Measurements from ENCODE around the gene IL3RA.

IL3RA gene

GRCh38 chrX:1397001-1397400 lies 60.4 kb downstream of the IL3RA start:
- DNase-seq (ENCODE audit: low read depth), result no peak
- no peak for TF ChIP-seq CTCF (conservative IDR thresholded peaks at IDR 0.05; ENCODE audit: low read length)
- no peak overlapping the region for H3K4me3 ChIP-seq (ENCODE audit: low read length)

GRCh38 chrX:1397441-1398270 lies 61.1 kb downstream of the IL3RA start:
- no peak for TF ChIP-seq CTCF (conservative IDR thresholded peaks at IDR 0.05; ENCODE audit: low read length)
- no peak for DNase-seq (ENCODE audit: low read depth)
- no peak overlapping the region for H3K4me3 ChIP-seq (ENCODE audit: low read length)

- no peak for TF ChIP-seq CTCF (conservative IDR thresholded peaks at IDR 0.05; ENCODE audit: low read length)
- no peak overlapping the region for H3K4me3 ChIP-seq (ENCODE audit: low read length)
- DNase-seq (ENCODE audit: low read depth), result no peak
Observed at GRCh38 chrX:1398431-1399340, 62.1 kb downstream of the IL3RA start.

DNA sequence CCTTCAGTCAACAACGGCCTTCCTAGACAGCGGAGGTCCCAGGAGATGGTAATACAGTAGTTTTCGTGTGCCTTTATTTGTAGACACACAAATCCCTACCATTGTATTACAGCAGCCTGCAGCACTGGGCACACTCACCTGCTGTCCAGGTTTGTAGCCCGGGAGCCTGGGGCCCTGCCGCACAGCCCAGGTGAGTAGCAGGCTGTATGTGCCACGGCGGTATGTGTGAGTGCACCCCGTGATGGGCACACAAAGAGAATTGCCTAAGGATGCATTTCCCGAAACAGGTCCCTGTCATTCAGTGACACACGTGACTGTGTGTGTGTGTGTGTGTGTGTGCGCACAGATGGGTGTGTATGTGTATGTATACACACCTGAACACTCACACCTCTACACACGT lies 63.5 kb downstream of the IL3RA start:
- TF ChIP-seq CTCF (conservative IDR thresholded peaks at IDR 0.05; ENCODE audit: low read length), result no peak
- DNase-seq (ENCODE audit: low read depth), result no peak
- H3K4me3 ChIP-seq (ENCODE audit: low read length), result no peak overlapping the region

- no peak for DNase-seq (ENCODE audit: low read depth)
- no peak overlapping the region for H3K4me3 ChIP-seq (ENCODE audit: low read length)
- TF ChIP-seq CTCF (conservative IDR thresholded peaks at IDR 0.05; ENCODE audit: low read length), result no peak
Observed at GRCh38 chrX:1400742-1401471, 64.3 kb downstream of the IL3RA start.

DNA sequence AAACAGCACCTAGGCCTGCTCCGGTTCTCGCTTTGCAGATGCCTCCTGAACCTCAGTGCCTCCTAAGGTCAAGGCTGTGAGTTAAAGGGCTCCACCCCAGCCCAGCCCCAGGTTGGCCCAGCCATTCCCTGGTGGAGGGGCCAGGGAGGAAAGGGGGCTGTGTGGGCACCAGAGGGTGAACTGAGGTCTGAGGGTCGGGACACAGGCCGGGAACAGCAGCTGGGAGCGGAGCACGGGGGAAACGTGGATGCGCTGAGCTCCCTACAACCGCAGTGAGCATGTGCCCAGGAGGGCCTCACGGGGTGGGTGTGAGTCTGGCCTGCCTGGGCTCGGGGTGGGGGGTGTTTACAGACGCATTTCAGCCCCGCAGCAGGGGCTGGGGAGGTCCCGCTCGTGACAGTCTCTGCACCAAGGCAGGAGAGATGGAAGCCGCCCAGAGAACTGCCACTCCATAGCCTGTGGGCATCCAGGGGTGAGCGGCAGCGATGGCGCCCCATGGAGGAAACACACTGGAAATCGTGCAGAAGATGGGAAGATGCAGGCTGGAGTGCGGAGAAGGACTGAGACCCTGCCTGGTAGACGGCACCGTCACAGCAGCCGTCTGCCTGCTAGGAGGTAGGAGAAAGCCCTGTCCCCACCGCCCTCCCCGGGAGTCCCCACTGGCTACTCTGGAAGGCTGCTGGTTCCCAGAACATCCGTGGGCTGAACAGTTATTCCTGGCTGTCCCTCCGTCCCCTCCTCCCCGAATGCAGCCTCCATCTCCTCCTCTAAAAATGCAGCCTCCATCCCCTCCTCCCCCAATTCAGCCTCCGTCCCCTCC lies 65.2 kb downstream of the IL3RA start:
- no peak for TF ChIP-seq CTCF (conservative IDR thresholded peaks at IDR 0.05; ENCODE audit: low read length)
- DNase-seq (ENCODE audit: low read depth), result no peak
- no peak overlapping the region for H3K4me3 ChIP-seq (ENCODE audit: low read length)
